Measurements from ENCODE around the gene OR2T11. TPM values are rescaled to one million over a fixed set of nuclear protein-coding genes. Genes with fewer than 3 reads are reported as not detected.
"Not testable (repeated sequence)": the region's sequence is repeated elsewhere in the genome, so short reads cannot be mapped to it uniquely, and the experiment has no call there.

OR2T11 gene
- total RNA-seq, 1 experiment from 2014 or later, result not detected

DNA sequence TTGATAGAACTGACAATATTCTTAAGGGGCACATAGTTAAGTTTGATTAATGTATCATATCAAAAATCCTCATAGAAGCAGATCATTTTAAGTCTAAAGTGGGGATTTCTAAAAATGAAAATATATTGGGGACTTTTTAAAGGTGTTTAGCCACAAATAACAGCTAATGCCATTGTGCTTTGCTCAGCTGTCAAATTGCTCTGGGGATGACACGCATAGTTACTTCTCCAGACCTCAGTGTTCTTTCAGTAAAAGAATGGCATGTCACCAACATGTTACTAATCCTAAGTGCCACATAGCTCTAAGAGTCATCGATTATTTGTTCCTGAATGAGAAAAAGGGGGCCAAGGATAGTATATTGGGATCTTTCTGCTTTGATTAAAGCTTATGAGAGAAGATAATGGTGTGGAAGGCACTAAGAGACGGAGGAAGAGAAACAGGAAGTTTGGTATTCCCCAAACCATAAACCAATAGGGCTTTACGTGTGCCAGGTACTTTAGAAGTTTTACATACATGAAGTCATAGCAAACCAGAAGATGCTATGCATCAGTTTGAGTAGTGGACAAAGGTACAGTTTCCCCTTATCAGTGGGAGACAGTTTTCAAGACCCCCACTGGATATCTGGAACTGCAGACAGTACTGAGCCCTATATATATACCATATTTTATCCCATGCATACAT lies 8.2 kb upstream of the OR2T11 start:
- DNase-seq (ENCODE audit: low spot score); H3K27me3 Mint-ChIP-seq (ENCODE audit: low read depth); H3K9me3 Mint-ChIP-seq; H3K36me3 Mint-ChIP-seq; H3K4me1 Mint-ChIP-seq; CTCF ChIA-PET; H3K4me3 Mint-ChIP-seq; POLR2A ChIA-PET; ATAC-seq; H3K27ac Mint-ChIP-seq: not testable (repeated sequence)

DNA sequence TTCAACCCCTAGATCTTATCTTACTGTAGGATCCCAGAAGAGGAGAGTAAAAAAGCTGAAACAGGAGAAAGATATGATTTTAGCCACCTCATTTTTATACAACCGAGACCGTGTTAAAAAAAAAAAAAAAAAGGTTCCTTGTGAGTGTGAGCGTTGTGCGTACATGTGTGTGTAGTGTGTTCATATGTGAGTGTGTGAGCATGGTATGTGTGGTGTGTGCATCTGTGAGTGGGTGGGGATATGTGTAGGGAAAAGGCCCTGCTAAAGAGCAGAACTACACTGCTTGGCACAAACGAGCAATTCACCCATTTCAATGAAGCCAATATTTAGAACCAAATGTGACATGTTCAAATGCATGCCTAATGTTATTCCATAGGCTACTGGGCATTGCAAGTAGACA lies 6.7 kb upstream of the OR2T11 start:
- H3K4me1 Mint-ChIP-seq; POLR2A ChIA-PET; ATAC-seq; H3K4me3 Mint-ChIP-seq; DNase-seq (ENCODE audit: low spot score); H3K27me3 Mint-ChIP-seq (ENCODE audit: low read depth); H3K9me3 Mint-ChIP-seq; H3K27ac Mint-ChIP-seq; H3K36me3 Mint-ChIP-seq; CTCF ChIA-PET: not testable (repeated sequence)

DNA sequence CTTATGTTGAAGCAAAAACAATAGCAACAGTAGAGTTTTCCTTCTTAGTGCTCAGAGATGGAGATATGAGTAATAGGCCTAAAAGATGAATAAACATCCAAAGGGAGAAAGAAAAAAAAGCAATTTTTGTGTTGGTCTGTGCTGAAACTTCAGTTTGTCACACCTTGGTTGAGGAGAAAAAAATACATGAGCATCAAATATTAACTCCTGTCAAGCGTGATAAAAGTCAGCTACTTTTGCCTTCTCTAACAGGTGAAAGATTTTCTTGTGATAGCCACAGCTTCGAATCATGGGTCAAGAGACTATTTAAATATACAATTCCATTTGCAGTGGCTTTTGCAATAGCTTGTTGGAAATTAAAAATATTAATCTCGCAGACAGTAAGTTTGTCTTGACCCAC lies 6.0 kb upstream of the OR2T11 start:
- DNase-seq (ENCODE audit: low spot score); H3K36me3 Mint-ChIP-seq; POLR2A ChIA-PET; CTCF ChIA-PET; H3K4me3 Mint-ChIP-seq; H3K9me3 Mint-ChIP-seq; H3K27ac Mint-ChIP-seq; H3K4me1 Mint-ChIP-seq; ATAC-seq; H3K27me3 Mint-ChIP-seq (ENCODE audit: low read depth): not testable (repeated sequence)

DNA sequence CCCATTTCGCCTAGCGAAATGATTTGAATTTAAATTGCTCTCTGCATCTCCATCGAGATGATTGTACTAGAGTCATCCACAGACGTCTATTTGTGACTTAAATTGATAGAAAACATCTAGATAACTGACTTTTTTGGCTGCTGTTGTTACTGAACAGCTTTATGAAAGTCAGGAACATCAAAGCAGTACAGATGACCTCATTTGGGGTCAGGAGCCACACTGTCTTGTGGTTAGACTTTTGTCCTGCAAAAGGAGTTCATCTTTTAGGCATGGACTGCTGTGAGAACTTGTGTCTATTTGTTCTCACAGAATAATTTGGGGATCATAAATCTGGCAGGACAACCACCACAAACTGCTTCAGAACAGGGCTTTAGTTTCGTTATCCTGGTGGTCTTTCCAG lies 4.8 kb upstream of the OR2T11 start:
- H3K4me1 Mint-ChIP-seq; H3K36me3 Mint-ChIP-seq; CTCF ChIA-PET; H3K9me3 Mint-ChIP-seq; H3K4me3 Mint-ChIP-seq; H3K27me3 Mint-ChIP-seq (ENCODE audit: low read depth); DNase-seq (ENCODE audit: low spot score); ATAC-seq; H3K27ac Mint-ChIP-seq; POLR2A ChIA-PET: not testable (repeated sequence)

DNA sequence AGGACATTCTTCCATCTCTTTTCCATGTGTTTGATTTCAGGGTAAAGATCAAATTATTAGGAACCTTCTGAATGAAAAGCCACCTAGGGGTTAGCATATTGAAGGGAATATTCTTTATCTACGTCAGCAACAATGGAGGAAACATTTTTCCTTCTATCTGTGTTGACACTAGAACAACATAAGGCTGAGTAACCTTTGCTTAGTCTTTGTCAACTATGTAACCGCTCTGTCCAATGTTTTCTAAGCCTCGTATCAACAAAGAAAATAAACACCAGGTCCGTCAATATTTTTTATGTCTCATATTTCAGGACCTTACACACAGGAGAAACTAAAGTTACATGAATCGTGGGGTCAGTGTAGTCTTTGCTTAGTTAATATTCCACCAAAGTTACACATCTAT lies 1.7 kb upstream of the OR2T11 start:
- POLR2A ChIA-PET; CTCF ChIA-PET; H3K27ac Mint-ChIP-seq; H3K4me1 Mint-ChIP-seq; H3K36me3 Mint-ChIP-seq; DNase-seq (ENCODE audit: low spot score); H3K4me3 Mint-ChIP-seq; ATAC-seq; H3K27me3 Mint-ChIP-seq (ENCODE audit: low read depth); H3K9me3 Mint-ChIP-seq: not testable (repeated sequence)

DNA sequence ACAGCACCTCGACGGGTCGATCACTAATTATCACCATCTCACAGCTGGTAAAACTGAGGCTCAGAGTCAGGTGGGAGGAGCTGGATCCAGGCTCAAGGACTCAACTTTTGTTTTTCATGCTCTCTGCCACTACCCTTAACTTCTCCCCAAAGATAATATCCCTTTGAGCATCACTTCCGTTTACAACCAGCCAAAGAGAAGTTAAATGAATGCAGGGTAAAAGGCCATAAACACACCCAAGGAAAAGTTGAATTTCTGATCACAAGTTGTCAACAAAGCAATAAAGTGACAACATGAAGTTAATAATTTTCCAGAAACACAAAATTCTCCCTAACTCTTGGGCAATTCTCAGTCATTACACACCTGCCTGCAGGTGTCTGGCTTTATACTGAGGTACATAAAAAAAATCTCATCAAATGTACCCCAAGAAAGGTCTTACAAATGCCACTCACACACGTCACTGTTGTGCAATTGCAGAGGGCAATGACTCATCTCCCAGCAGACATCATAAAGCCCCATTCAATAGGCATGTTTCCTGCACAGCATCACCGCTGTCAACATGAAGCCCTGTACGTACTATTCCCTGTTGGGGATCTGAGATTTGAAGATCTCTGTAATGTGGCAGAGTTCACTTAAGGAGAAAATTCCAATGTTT lies 3.4 kb downstream of the OR2T11 start:
- Mint-ChIP-seq H3K27ac (no peak overlapping the region), H3K9me3 (peaks cover 8% of the 10 kb centered on the region), H3K36me3 (peaks cover 43% of the 10 kb centered on the region), H3K4me1 (no peaks in the 10 kb centered on the region), H3K4me3 (no peak overlapping the region), H3K27me3 (ENCODE audit: low read depth) (peaks cover 13% of the 10 kb centered on the region)
- no peak for DNase-seq (ENCODE audit: low spot score)
- ChIA-PET CTCF (no interaction called here), POLR2A (no interaction called here)
- no peak for TF ChIP-seq NR1H2 (CRISPR knock-in tag; IDR thresholded peaks at IDR 0.05)
- TF ChIP-seq SP1 (CRISPR knock-in tag; conservative IDR thresholded peaks at IDR 0.05), result no peak
- no peak for TF ChIP-seq RELA (CRISPR knock-in tag; IDR thresholded peaks at IDR 0.05; ENCODE audit: borderline replicate concordance)
- TF ChIP-seq, protein P1, sequence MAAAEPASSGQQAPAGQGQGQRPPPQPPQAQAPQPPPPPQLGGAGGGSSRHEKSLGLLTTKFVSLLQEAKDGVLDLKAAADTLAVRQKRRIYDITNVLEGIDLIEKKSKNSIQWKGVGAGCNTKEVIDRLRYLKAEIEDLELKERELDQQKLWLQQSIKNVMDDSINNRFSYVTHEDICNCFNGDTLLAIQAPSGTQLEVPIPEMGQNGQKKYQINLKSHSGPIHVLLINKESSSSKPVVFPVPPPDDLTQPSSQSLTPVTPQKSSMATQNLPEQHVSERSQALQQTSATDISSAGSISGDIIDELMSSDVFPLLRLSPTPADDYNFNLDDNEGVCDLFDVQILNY (CRISPR knock-in tag; IDR thresholded peaks at IDR 0.05), result no peak
- no peak for TF ChIP-seq NFE2L1 (CRISPR knock-in tag; IDR thresholded peaks at IDR 0.05)
- TF ChIP-seq RORB (CRISPR knock-in tag; IDR thresholded peaks at IDR 0.05), result no peak
- TF ChIP-seq IRF2 (CRISPR knock-in tag; IDR thresholded peaks at IDR 0.05; ENCODE audit: borderline replicate concordance, low read depth), result no peak
- no peak for TF ChIP-seq CREM (CRISPR knock-in tag; IDR thresholded peaks at IDR 0.05)
- TF ChIP-seq FOXJ3 (CRISPR knock-in tag; IDR thresholded peaks at IDR 0.05; ENCODE audit: borderline replicate concordance), result no peak
- no peak for TF ChIP-seq SMAD3 (CRISPR knock-in tag; IDR thresholded peaks at IDR 0.05; ENCODE audit: borderline replicate concordance)
- TF ChIP-seq, protein P2, sequence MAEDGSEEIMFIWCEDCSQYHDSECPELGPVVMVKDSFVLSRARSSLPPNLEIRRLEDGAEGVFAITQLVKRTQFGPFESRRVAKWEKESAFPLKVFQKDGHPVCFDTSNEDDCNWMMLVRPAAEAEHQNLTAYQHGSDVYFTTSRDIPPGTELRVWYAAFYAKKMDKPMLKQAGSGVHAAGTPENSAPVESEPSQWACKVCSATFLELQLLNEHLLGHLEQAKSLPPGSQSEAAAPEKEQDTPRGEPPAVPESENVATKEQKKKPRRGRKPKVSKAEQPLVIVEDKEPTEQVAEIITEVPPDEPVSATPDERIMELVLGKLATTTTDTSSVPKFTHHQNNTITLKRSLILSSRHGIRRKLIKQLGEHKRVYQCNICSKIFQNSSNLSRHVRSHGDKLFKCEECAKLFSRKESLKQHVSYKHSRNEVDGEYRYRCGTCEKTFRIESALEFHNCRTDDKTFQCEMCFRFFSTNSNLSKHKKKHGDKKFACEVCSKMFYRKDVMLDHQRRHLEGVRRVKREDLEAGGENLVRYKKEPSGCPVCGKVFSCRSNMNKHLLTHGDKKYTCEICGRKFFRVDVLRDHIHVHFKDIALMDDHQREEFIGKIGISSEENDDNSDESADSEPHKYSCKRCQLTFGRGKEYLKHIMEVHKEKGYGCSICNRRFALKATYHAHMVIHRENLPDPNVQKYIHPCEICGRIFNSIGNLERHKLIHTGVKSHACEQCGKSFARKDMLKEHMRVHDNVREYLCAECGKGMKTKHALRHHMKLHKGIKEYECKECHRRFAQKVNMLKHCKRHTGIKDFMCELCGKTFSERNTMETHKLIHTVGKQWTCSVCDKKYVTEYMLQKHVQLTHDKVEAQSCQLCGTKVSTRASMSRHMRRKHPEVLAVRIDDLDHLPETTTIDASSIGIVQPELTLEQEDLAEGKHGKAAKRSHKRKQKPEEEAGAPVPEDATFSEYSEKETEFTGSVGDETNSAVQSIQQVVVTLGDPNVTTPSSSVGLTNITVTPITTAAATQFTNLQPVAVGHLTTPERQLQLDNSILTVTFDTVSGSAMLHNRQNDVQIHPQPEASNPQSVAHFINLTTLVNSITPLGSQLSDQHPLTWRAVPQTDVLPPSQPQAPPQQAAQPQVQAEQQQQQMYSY (CRISPR knock-in tag; IDR thresholded peaks at IDR 0.05), result no peak
- no peak for TF ChIP-seq NFATC4 (CRISPR knock-in tag; IDR thresholded peaks at IDR 0.05)
- TF ChIP-seq, protein P3, sequence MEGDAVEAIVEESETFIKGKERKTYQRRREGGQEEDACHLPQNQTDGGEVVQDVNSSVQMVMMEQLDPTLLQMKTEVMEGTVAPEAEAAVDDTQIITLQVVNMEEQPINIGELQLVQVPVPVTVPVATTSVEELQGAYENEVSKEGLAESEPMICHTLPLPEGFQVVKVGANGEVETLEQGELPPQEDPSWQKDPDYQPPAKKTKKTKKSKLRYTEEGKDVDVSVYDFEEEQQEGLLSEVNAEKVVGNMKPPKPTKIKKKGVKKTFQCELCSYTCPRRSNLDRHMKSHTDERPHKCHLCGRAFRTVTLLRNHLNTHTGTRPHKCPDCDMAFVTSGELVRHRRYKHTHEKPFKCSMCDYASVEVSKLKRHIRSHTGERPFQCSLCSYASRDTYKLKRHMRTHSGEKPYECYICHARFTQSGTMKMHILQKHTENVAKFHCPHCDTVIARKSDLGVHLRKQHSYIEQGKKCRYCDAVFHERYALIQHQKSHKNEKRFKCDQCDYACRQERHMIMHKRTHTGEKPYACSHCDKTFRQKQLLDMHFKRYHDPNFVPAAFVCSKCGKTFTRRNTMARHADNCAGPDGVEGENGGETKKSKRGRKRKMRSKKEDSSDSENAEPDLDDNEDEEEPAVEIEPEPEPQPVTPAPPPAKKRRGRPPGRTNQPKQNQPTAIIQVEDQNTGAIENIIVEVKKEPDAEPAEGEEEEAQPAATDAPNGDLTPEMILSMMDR (IDR thresholded peaks at IDR 0.05), result no peak
- TF ChIP-seq, protein P4, sequence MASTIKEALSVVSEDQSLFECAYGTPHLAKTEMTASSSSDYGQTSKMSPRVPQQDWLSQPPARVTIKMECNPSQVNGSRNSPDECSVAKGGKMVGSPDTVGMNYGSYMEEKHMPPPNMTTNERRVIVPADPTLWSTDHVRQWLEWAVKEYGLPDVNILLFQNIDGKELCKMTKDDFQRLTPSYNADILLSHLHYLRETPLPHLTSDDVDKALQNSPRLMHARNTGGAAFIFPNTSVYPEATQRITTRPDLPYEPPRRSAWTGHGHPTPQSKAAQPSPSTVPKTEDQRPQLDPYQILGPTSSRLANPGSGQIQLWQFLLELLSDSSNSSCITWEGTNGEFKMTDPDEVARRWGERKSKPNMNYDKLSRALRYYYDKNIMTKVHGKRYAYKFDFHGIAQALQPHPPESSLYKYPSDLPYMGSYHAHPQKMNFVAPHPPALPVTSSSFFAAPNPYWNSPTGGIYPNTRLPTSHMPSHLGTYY (CRISPR knock-in tag; IDR thresholded peaks at IDR 0.05), result no peak
- no peak for TF ChIP-seq JAZF1 (CRISPR knock-in tag; IDR thresholded peaks at IDR 0.05)
- ATAC-seq, result no peak

Measured in WTC11 (cell line).